T-helper 22 cell (primary cell): ENCODE data around the gene ADCY3.
A peak's percentile ranks its signal among the peaks of the same experiment; 100 is the strongest.

Experiments
- DNase-seq: peaks from one replicate; pipeline ENCODE4 v3.0.0-alpha.2; 2020; ENCODE audit warnings: low read depth

ADCY3 gene

GRCh38 chr2:24925815-24926214 lies 5.8 kb upstream of the ADCY3 start:
- no peak for DNase-seq

GRCh38 chr2:24924732-24925131 lies 4.7 kb upstream of the ADCY3 start:
- no peak for DNase-seq

GRCh38 chr2:24924266-24924665 lies 4.2 kb upstream of the ADCY3 start:
- DNase-seq: no peak

- no peak for DNase-seq
These were observed 3.1 kb upstream of the ADCY3 start for GRCh38 chr2:24923106-24923505.

GRCh38 chr2:24922556-24922955 lies 2.5 kb upstream of the ADCY3 start:
- no peak for DNase-seq

- DNase-seq: no peak
These were observed 888 bp upstream of the ADCY3 start for GRCh38 chr2:24920809-24921441.

GRCh38 chr2:24919506-24920097 lies 435 bp downstream of the ADCY3 start:
- DNase-seq: no peak

GRCh38 chr2:24919037-24919505 lies 966 bp downstream of the ADCY3 start:
- peak; percentile 57 for DNase-seq

- no peak for DNase-seq
These were observed 1.6 kb downstream of the ADCY3 start for GRCh38 chr2:24918326-24919036.

GRCh38 chr2:24917731-24918325 lies 2.2 kb downstream of the ADCY3 start:
- DNase-seq: no peak

GRCh38 chr2:24917086-24917485 lies 3.0 kb downstream of the ADCY3 start:
- no peak for DNase-seq

GRCh38 chr2:24915796-24916195 lies 4.2 kb downstream of the ADCY3 start:
- no peak for DNase-seq

- no peak for DNase-seq
These were observed 4.9 kb downstream of the ADCY3 start for GRCh38 chr2:24915175-24915574.

- DNase-seq: no peak
These were observed 5.3 kb downstream of the ADCY3 start for GRCh38 chr2:24914713-24915112.

GRCh38 chr2:24913911-24914310 lies 6.1 kb downstream of the ADCY3 start:
- no peak for DNase-seq

- DNase-seq: no peak
These were observed 7.1 kb downstream of the ADCY3 start for GRCh38 chr2:24912986-24913385.

GRCh38 chr2:24912523-24912922 lies 7.5 kb downstream of the ADCY3 start:
- no peak for DNase-seq

- DNase-seq: no peak
These were observed 9.8 kb downstream of the ADCY3 start for GRCh38 chr2:24910245-24910644.

GRCh38 chr2:24909555-24910177 lies 10.4 kb downstream of the ADCY3 start:
- DNase-seq: no peak

- no peak for DNase-seq
These were observed 11.6 kb downstream of the ADCY3 start for GRCh38 chr2:24908461-24908901.

- DNase-seq: no peak
These were observed 12.9 kb downstream of the ADCY3 start for GRCh38 chr2:24907116-24907515.

GRCh38 chr2:24906466-24906865 lies 13.6 kb downstream of the ADCY3 start:
- DNase-seq: no peak
